A172 (cell line): ENCODE results near the gene REXO4. TPM values are rescaled to one million over a fixed set of nuclear protein-coding genes. Genes with fewer than 3 reads are reported as not detected.
A peak's percentile ranks its signal among the peaks of the same experiment; 100 is the strongest.
"Not testable (repeated sequence)": the region's sequence is repeated elsewhere in the genome, so short reads cannot be mapped to it uniquely, and the experiment has no call there.

Experiments
- DNase-seq: peaks from one replicate; pipeline ENCODE4 v3.0.0-alpha.2; 2015; ENCODE audit warnings: low spot score
- total RNA-seq: library from RNA; depleted of rRNA; stranded (reverse); fragments of >200 nt; shearing (Covaris generic); gene quantifications from 2 replicates; pipeline ENCODE4 v1.2.3, GENCODE V29; 2014

REXO4 gene
- total RNA-seq, 1 experiment from 2014 or later = 24.8 TPM

- no peak for DNase-seq
Measured at GRCh38 chr9:133420392-133420827, 2.6 kb upstream of the REXO4 start.

- no peak for DNase-seq
Measured at GRCh38 chr9:133419005-133419404, 1.2 kb upstream of the REXO4 start.

- no peak for DNase-seq
Measured at GRCh38 chr9:133415170-133415569, 2.6 kb downstream of the REXO4 start.

GRCh38 chr9:133408042-133408441, 9.8 kb downstream of the REXO4 start:
- no peak for DNase-seq

- DNase-seq = peak; percentile 92
Measured at GRCh38 chr9:133406480-133407307, 11.1 kb downstream of the REXO4 start.

GRCh38 chr9:133405508-133406438, 12.0 kb downstream of the REXO4 start:
- DNase-seq = peak; percentile 56

GRCh38 chr9:133404454-133405002, 13.3 kb downstream of the REXO4 start:
- DNase-seq = no peak

- DNase-seq = no peak
Measured at GRCh38 chr9:133403766-133404453, 13.9 kb downstream of the REXO4 start.

GRCh38 chr9:133402689-133403088, 15.1 kb downstream of the REXO4 start:
- DNase-seq = no peak

- no peak for DNase-seq
Measured at GRCh38 chr9:133401588-133401987, 16.2 kb downstream of the REXO4 start.

GRCh38 chr9:133400292-133400691, 17.5 kb downstream of the REXO4 start:
- no peak for DNase-seq

- no peak for DNase-seq
Measured at GRCh38 chr9:133397895-133398294, 19.9 kb downstream of the REXO4 start.

GRCh38 chr9:133397370-133397769, 20.4 kb downstream of the REXO4 start:
- no peak for DNase-seq

GRCh38 chr9:133396952-133397351, 20.9 kb downstream of the REXO4 start:
- DNase-seq = no peak

- no peak for DNase-seq
Measured at GRCh38 chr9:133394687-133395271, 23.0 kb downstream of the REXO4 start.

- no peak for DNase-seq
Measured at GRCh38 chr9:133393399-133393798, 24.4 kb downstream of the REXO4 start.

GRCh38 chr9:133392308-133392707, 25.5 kb downstream of the REXO4 start:
- not testable (repeated sequence) for DNase-seq

GRCh38 chr9:133391449-133391848, 26.4 kb downstream of the REXO4 start:
- not testable (repeated sequence) for DNase-seq

- no peak for DNase-seq
Measured at GRCh38 chr9:133390713-133391112, 27.1 kb downstream of the REXO4 start.

- DNase-seq = no peak
Measured at GRCh38 chr9:133389562-133389961, 28.2 kb downstream of the REXO4 start.

GRCh38 chr9:133389025-133389557, 28.7 kb downstream of the REXO4 start:
- no peak for DNase-seq
